ENCODE measurements around the gene BCL6. TPM values are rescaled to one million over a fixed set of nuclear protein-coding genes. Genes with fewer than 3 reads are reported as not detected.

BCL6 gene
- total RNA-seq, 2 experiments from 2014 or later: 13.7 to 14.0 TPM

DNA sequence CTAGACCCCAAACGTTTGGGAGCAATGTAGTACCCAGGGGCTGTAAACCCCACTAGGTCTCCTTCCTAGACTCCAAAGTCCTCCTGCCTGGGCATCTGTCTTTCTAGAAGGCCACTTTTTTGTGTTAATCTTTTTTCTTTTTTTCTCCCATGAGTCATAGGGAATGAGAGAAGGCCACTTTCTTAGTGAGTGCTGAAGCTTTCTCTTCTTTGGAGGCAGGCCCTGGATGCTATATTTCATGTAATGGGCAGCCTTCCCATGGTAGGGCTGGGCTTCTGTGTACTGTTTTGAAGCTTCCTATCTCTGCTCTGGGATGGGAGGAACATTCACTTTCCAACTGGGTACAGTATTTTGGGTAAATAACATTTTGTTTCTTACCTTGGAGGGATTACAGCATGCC is 27.7 kb downstream of the BCL6 start:
- no peak for DNase-seq
- TF ChIP-seq, protein P1, sequence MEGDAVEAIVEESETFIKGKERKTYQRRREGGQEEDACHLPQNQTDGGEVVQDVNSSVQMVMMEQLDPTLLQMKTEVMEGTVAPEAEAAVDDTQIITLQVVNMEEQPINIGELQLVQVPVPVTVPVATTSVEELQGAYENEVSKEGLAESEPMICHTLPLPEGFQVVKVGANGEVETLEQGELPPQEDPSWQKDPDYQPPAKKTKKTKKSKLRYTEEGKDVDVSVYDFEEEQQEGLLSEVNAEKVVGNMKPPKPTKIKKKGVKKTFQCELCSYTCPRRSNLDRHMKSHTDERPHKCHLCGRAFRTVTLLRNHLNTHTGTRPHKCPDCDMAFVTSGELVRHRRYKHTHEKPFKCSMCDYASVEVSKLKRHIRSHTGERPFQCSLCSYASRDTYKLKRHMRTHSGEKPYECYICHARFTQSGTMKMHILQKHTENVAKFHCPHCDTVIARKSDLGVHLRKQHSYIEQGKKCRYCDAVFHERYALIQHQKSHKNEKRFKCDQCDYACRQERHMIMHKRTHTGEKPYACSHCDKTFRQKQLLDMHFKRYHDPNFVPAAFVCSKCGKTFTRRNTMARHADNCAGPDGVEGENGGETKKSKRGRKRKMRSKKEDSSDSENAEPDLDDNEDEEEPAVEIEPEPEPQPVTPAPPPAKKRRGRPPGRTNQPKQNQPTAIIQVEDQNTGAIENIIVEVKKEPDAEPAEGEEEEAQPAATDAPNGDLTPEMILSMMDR (IDR thresholded peaks at IDR 0.05): no peak
- H3K4me1 Mint-ChIP-seq (ENCODE audit: low read depth): peaks cover 9% of the 10 kb centered on the region
- no peaks in the 10 kb centered on the region for H3K27me3 Mint-ChIP-seq
- no peak overlapping the region for H3K4me3 Mint-ChIP-seq
- H3K27ac Mint-ChIP-seq: no peak overlapping the region
- ChIA-PET POLR2A (interaction anchor here (0.6 kb wide), 1 partner anchor 21 kb away, joined by 3 read pairs; no protein-coding TSS in a partner anchor), CTCF (interaction anchor here (1.1 to 10.3 kb wide), 5 partner anchors 8 to 399 kb away, joined by 4 to 118 read pairs (median 46); no protein-coding TSS in a partner anchor)
- H3K9me3 Mint-ChIP-seq: no peaks in the 10 kb centered on the region
- intact Hi-C loops (cut with micrococcal nuclease): loop anchor here (10.0 kb wide), 1 partner anchor 103 kb away; no protein-coding TSS in a partner anchor
- ATAC-seq: no peak
- H3K36me3 Mint-ChIP-seq (ENCODE audit: low read depth): peaks cover 4% of the 10 kb centered on the region

GRCh38 chr3:187714404-187714979 is 30.8 kb downstream of the BCL6 start:
- DNase-seq (peak; percentile 85), ATAC-seq (peak; percentile 95)
- no peak overlapping the region for H3K27ac Mint-ChIP-seq
- no peaks in the 10 kb centered on the region for H3K9me3 Mint-ChIP-seq
- TF ChIP-seq, protein P1 (IDR thresholded peaks at IDR 0.05): peak; percentile 90
- ChIA-PET POLR2A (no interaction called here), CTCF (interaction anchor here (0.6 to 10.3 kb wide), 24 partner anchors 8 to 1408 kb away, joined by 3 to 118 read pairs (median 3); partner anchors contain the start of gene RTP2)
- H3K4me1 Mint-ChIP-seq (ENCODE audit: low read depth): peaks cover 9% of the 10 kb centered on the region
- no peaks in the 10 kb centered on the region for H3K27me3 Mint-ChIP-seq
- H3K36me3 Mint-ChIP-seq (ENCODE audit: low read depth): no peaks in the 10 kb centered on the region
- intact Hi-C loops (cut with micrococcal nuclease): loop anchor here (1.0 to 10.0 kb wide), 3 partner anchors 100 to 492 kb away; no protein-coding TSS in a partner anchor
- H3K4me3 Mint-ChIP-seq: no peak overlapping the region

- Mint-ChIP-seq H3K4me3 (no peak overlapping the region), H3K27ac (no peak overlapping the region), H3K4me1 (ENCODE audit: low read depth) (peaks cover 9% of the 10 kb centered on the region), H3K9me3 (no peaks in the 10 kb centered on the region), H3K36me3 (ENCODE audit: low read depth) (no peaks in the 10 kb centered on the region), H3K27me3 (no peaks in the 10 kb centered on the region)
- intact Hi-C loops (cut with micrococcal nuclease): loop anchor here (5.0 to 10.0 kb wide), 2 partner anchors 99 to 491 kb away; no protein-coding TSS in a partner anchor
- DNase-seq: peak; percentile 26
- TF ChIP-seq, protein P1 (IDR thresholded peaks at IDR 0.05): no peak
- CTCF ChIA-PET: interaction anchor here (0.7 to 10.3 kb wide), 9 partner anchors 9 to 501 kb away, joined by 3 to 118 read pairs (median 7); partner anchors contain the start of gene RTP2
- peak; percentile 80 for ATAC-seq
- POLR2A ChIA-PET: interaction anchor here (0.8 kb wide), 1 partner anchor 12 kb away, joined by 3 read pairs; no protein-coding TSS in a partner anchor
Measured at GRCh38 chr3:187713504-187713903, 31.8 kb downstream of the BCL6 start.

- no peak for DNase-seq
- Mint-ChIP-seq H3K27me3 (no peaks in the 10 kb centered on the region), H3K9me3 (no peaks in the 10 kb centered on the region), H3K4me3 (no peak overlapping the region), H3K4me1 (ENCODE audit: low read depth) (peaks cover 5% of the 10 kb centered on the region), H3K36me3 (ENCODE audit: low read depth) (no peaks in the 10 kb centered on the region), H3K27ac (no peak overlapping the region)
- no peak for ATAC-seq
- intact Hi-C loops (cut with micrococcal nuclease): no loop called here
- TF ChIP-seq, protein P1 (IDR thresholded peaks at IDR 0.05): no peak
- POLR2A ChIA-PET: interaction anchor here (1.2 kb wide), 1 partner anchor 9 kb away, joined by 3 read pairs; no protein-coding TSS in a partner anchor
- CTCF ChIA-PET: interaction anchor here (1.1 to 1.5 kb wide), 4 partner anchors 9 to 390 kb away, joined by 3 to 4 read pairs (median 4); no protein-coding TSS in a partner anchor
Measured at GRCh38 chr3:187709155-187709554, 36.1 kb downstream of the BCL6 start.

- no peaks in the 10 kb centered on the region for H3K36me3 Mint-ChIP-seq (ENCODE audit: low read depth)
- no peak overlapping the region for H3K4me3 Mint-ChIP-seq
- DNase-seq: no peak
- peaks cover under 1% of the 10 kb centered on the region for H3K4me1 Mint-ChIP-seq (ENCODE audit: low read depth)
- ATAC-seq: no peak
- intact Hi-C loops (cut with micrococcal nuclease): no loop called here
- H3K9me3 Mint-ChIP-seq: no peaks in the 10 kb centered on the region
- ChIA-PET CTCF (interaction anchor here (0.6 to 1.3 kb wide), 4 partner anchors 10 to 714 kb away, joined by 3 to 4 read pairs (median 4); no protein-coding TSS in a partner anchor), POLR2A (interaction anchor here (1.2 kb wide), 1 partner anchor 8 kb away, joined by 3 read pairs; no protein-coding TSS in a partner anchor)
- H3K27ac Mint-ChIP-seq: no peak overlapping the region
- TF ChIP-seq, protein P1 (IDR thresholded peaks at IDR 0.05): no peak
- H3K27me3 Mint-ChIP-seq: no peaks in the 10 kb centered on the region
Measured at GRCh38 chr3:187708696-187709095, 36.6 kb downstream of the BCL6 start.

All from activated CD8-positive, alpha-beta T cell treated with anti-CD3 and anti-CD28 coated beads for 36 hours (primary cell).